ENCODE measurements around the gene PKNOX2. TPM values are rescaled to one million over a fixed set of nuclear protein-coding genes. Genes with fewer than 3 reads are reported as not detected.

The PKNOX2 gene
- total RNA-seq, 2 experiments from 2014 or later = not detected

DNA sequence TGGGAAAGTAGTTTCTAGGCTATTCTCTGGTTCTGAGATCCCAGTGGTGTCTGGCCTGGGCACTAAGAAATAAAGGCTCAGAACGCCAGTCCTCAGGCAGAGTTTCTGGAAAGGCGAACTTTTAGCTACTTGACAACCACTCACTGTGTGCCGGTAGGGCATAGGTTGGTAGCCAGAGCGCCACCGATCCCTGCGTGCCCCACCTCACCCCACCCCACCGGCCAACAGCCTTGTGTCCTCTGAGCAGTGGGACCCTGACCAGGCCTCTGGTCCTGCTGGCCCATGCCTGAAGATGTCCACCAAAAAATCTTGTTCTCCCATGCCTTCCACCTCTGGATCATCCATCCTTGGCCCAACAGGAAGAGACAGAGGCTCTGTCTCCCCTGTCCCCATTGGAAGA, 213.5 kb downstream of the PKNOX2 start:
- no peak for DNase-seq (ENCODE audit: low spot score)
- Histone ChIP-seq H3K79me2 (ENCODE audit: insufficient read depth, low read depth, low read length) (no peaks in the 10 kb centered on the region), H3K4me3 (ENCODE audit: low read depth, low read length, poor library complexity, severe bottlenecking) (no peak overlapping the region), H3K4me1 (ENCODE audit: insufficient read depth, low read length, poor library complexity, severe bottlenecking) (no peaks in the 10 kb centered on the region), H3K27ac (ENCODE audit: low read depth, low read length, poor library complexity, severe bottlenecking) (no peak overlapping the region), H4K20me1 (ENCODE audit: insufficient read depth, low read length) (no peaks in the 10 kb centered on the region), H3K4me2 (ENCODE audit: low read length) (no peak overlapping the region), H3K36me3 (ENCODE audit: insufficient read depth, low read length) (no peaks in the 10 kb centered on the region), H3K9me2 (ENCODE audit: insufficient read depth, low read length) (no peaks in the 10 kb centered on the region), H2AFZ (ENCODE audit: low read length) (no peak overlapping the region), H3K9me3 (ENCODE audit: low read length) (no peaks in the 10 kb centered on the region)
- CTCF ChIA-PET (ENCODE audit: unreplicated experiment) = no interaction called here
- no TSS peak for BruUV-seq (replicated peaks)
- no peak for TF ChIP-seq EZH2phosphoT487 (IDR thresholded peaks at IDR 0.05; ENCODE audit: borderline replicate concordance, low read depth, low read length)
- POLR2A ChIA-PET = interaction anchor here (0.7 kb wide), 1 partner anchor 1314 kb away, joined by 4 read pairs; no protein-coding TSS in a partner anchor
- intact Hi-C loops (cut with micrococcal nuclease; ENCODE audit: unreplicated experiment) = loop anchor here (2.0 kb wide), 1 partner anchor 17 kb away; no protein-coding TSS in a partner anchor

DNA sequence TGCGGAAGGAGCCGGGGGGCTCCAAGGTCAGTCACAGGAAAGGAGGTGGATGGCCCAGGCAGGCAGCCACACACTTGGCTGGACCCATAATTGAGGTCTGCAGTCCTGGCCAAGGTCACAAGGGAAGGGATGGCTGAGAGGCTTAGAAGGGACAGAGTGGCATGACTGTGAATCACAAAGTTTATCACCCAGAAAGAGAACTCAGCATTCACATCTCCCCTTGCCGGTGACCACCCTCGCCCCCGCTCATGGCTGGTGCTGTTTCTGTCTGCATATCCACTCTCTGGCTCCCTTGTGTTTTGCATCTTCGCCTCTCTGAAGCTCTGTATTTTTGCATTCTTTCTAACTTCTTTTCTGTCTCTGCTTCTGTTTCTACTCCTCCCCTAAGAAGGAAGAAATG, 214.0 kb downstream of the PKNOX2 start:
- Histone ChIP-seq H3K9me2 (ENCODE audit: insufficient read depth, low read length) (no peaks in the 10 kb centered on the region), H2AFZ (ENCODE audit: low read length) (no peak overlapping the region), H3K79me2 (ENCODE audit: insufficient read depth, low read depth, low read length) (no peaks in the 10 kb centered on the region), H3K9me3 (ENCODE audit: low read length) (no peaks in the 10 kb centered on the region), H3K4me1 (ENCODE audit: insufficient read depth, low read length, poor library complexity, severe bottlenecking) (no peaks in the 10 kb centered on the region), H3K36me3 (ENCODE audit: insufficient read depth, low read length) (no peaks in the 10 kb centered on the region), H4K20me1 (ENCODE audit: insufficient read depth, low read length) (no peaks in the 10 kb centered on the region), H3K4me2 (ENCODE audit: low read length) (no peak overlapping the region), H3K4me3 (ENCODE audit: low read depth, low read length, poor library complexity, severe bottlenecking) (no peak overlapping the region), H3K27ac (ENCODE audit: low read depth, low read length, poor library complexity, severe bottlenecking) (no peak overlapping the region)
- BruUV-seq (replicated peaks) = no TSS peak
- no peak for TF ChIP-seq EZH2phosphoT487 (IDR thresholded peaks at IDR 0.05; ENCODE audit: borderline replicate concordance, low read depth, low read length)
- TF ChIP-seq, protein P1, sequence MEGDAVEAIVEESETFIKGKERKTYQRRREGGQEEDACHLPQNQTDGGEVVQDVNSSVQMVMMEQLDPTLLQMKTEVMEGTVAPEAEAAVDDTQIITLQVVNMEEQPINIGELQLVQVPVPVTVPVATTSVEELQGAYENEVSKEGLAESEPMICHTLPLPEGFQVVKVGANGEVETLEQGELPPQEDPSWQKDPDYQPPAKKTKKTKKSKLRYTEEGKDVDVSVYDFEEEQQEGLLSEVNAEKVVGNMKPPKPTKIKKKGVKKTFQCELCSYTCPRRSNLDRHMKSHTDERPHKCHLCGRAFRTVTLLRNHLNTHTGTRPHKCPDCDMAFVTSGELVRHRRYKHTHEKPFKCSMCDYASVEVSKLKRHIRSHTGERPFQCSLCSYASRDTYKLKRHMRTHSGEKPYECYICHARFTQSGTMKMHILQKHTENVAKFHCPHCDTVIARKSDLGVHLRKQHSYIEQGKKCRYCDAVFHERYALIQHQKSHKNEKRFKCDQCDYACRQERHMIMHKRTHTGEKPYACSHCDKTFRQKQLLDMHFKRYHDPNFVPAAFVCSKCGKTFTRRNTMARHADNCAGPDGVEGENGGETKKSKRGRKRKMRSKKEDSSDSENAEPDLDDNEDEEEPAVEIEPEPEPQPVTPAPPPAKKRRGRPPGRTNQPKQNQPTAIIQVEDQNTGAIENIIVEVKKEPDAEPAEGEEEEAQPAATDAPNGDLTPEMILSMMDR (conservative IDR thresholded peaks at IDR 0.05; ENCODE audit: low read length) = no peak
- intact Hi-C loops (cut with micrococcal nuclease; ENCODE audit: unreplicated experiment) = loop anchor here (2.0 kb wide), 1 partner anchor 16 kb away; no protein-coding TSS in a partner anchor
- DNase-seq (ENCODE audit: low spot score) = no peak
- ChIA-PET CTCF (ENCODE audit: unreplicated experiment) (no interaction called here), POLR2A (interaction anchor here (0.7 kb wide), 1 partner anchor 1313 kb away, joined by 4 read pairs; no protein-coding TSS in a partner anchor)

DNA sequence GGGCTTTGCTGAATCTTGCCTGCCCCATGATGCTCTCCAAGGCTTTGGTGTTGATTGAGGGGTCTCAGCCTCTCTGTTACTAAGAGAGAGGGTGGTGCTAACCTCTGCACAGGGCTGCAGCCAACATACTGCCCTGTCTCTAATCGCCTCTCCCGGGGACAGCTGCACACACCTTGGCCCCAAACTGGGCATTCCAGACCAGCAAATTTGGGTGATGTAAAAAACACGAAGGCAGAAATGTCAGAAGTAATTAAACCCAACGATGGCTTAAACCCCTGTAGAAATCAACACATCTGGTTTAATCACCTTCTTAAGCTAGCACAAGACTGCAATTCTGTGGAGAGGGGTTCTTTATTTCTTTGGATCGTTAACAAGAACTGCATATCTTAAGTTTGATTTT, 215.0 kb downstream of the PKNOX2 start:
- no peak overlapping the region for H3K4me3 ChIP-seq (ENCODE audit: low read depth, low read length, poor library complexity, severe bottlenecking)
- H3K36me3 ChIP-seq (ENCODE audit: insufficient read depth, low read length) = no peaks in the 10 kb centered on the region
- H3K9me2 ChIP-seq (ENCODE audit: insufficient read depth, low read length) = no peaks in the 10 kb centered on the region
- H3K9me3 ChIP-seq (ENCODE audit: low read length) = no peaks in the 10 kb centered on the region
- no TSS peak for BruUV-seq (replicated peaks)
- POLR2A ChIA-PET = no interaction called here
- H3K4me2 ChIP-seq (ENCODE audit: low read length) = no peak overlapping the region
- H4K20me1 ChIP-seq (ENCODE audit: insufficient read depth, low read length) = no peaks in the 10 kb centered on the region
- intact Hi-C loops (cut with micrococcal nuclease; ENCODE audit: unreplicated experiment) = loop anchor here (2.0 kb wide), 1 partner anchor 15 kb away; no protein-coding TSS in a partner anchor
- no peaks in the 10 kb centered on the region for H3K4me1 ChIP-seq (ENCODE audit: insufficient read depth, low read length, poor library complexity, severe bottlenecking)
- H2AFZ ChIP-seq (ENCODE audit: low read length) = no peak overlapping the region
- CTCF ChIA-PET (ENCODE audit: unreplicated experiment) = no interaction called here
- no peak for DNase-seq (ENCODE audit: low spot score)
- H3K79me2 ChIP-seq (ENCODE audit: insufficient read depth, low read depth, low read length) = no peaks in the 10 kb centered on the region
- TF ChIP-seq, protein P1 (conservative IDR thresholded peaks at IDR 0.05; ENCODE audit: low read length) = no peak
- TF ChIP-seq EZH2phosphoT487 (IDR thresholded peaks at IDR 0.05; ENCODE audit: borderline replicate concordance, low read depth, low read length) = no peak
- no peak overlapping the region for H3K27ac ChIP-seq (ENCODE audit: low read depth, low read length, poor library complexity, severe bottlenecking)

All from OCI-LY7 (cell line).